Bronchial epithelial cell (primary cell): ENCODE data around the gene E4F1. TPM values are rescaled to one million over a fixed set of nuclear protein-coding genes. Genes with fewer than 3 reads are reported as not detected.
"Not testable (repeated sequence)": the region's sequence is repeated elsewhere in the genome, so short reads cannot be mapped to it uniquely, and the experiment has no call there.

Source experiments
- DNase-seq: peaks from one replicate; pipeline ENCODE4 v3.0.0-alpha.2; 2010; ENCODE audit warnings: low read depth
- FAIRE-seq: peaks from 2 replicates; lab custom pipeline; 2011; peaks lifted over from hg19 to GRCh38; lab: Jason Lieb, UNC
- H3K27me3 ChIP-seq: 2 replicates; pipeline ENCODE4 v1.5.1; 2011; ENCODE audit warnings: low read length; ENCODE audit not compliant: control insufficient read depth, insufficient read depth
- H3K36me3 ChIP-seq: 2 replicates; pipeline ENCODE4 v1.5.1; 2011; ENCODE audit warnings: low read length; ENCODE audit not compliant: control insufficient read depth, insufficient read depth
- H3K4me3 ChIP-seq: 2 replicates; pipeline ENCODE4 v1.5.1; 2011; ENCODE audit warnings: mild to moderate bottlenecking, low read depth, low read length, control low read depth
- CTCF ChIP-seq: IDR thresholded peaks from 2 replicates; pipeline ENCODE4 v1.5.1; 2011; ENCODE audit warnings: mild to moderate bottlenecking, moderate library complexity, low read length, control low read depth, inconsistent platforms; ENCODE audit not compliant: insufficient read depth, severe bottlenecking
- total RNA-seq: library from RNA; depleted of rRNA; stranded (reverse); fragments of >200 nt; gene quantifications from 2 replicates; pipeline ENCODE4 v1.2.1, GENCODE V29; 2014

The E4F1 gene
- total RNA-seq, 1 donor from 2014 or later: 26.6 TPM

- Histone ChIP-seq H3K36me3 (no peaks in the 10 kb centered on the region), H3K4me3 (no peak overlapping the region), H3K27me3 (peaks cover 4% of the 10 kb centered on the region)
- DNase-seq: no peak
- FAIRE-seq: no peak
- no peak for TF ChIP-seq CTCF
Observed at GRCh38 chr16:2199095-2199494, 24.3 kb upstream of the E4F1 start.

- TF ChIP-seq CTCF: no peak
- H3K4me3 ChIP-seq: no peak overlapping the region
- FAIRE-seq: no peak
- no peaks in the 10 kb centered on the region for H3K36me3 ChIP-seq
- H3K27me3 ChIP-seq: peaks cover 4% of the 10 kb centered on the region
- DNase-seq: no peak
Observed at GRCh38 chr16:2199621-2200139, 23.7 kb upstream of the E4F1 start.

- no peak for TF ChIP-seq CTCF
- FAIRE-seq: no peak
- no peak for DNase-seq
Observed at GRCh38 chr16:2200313-2200712, 23.1 kb upstream of the E4F1 start.

GRCh38 chr16:2203119-2203688 is 20.2 kb upstream of the E4F1 start:
- not testable (repeated sequence) for H3K36me3 ChIP-seq, DNase-seq, FAIRE-seq, H3K27me3 ChIP-seq, H3K4me3 ChIP-seq

More at GRCh38 chr16:2200313-2200712, 23.1 kb upstream of the E4F1 start:
- H3K27me3 ChIP-seq: peaks cover 3% of the 10 kb centered on the region
- H3K4me3 ChIP-seq: no peak overlapping the region
- no peaks in the 10 kb centered on the region for H3K36me3 ChIP-seq

- no peak for TF ChIP-seq CTCF
- FAIRE-seq: no peak
- H3K4me3 ChIP-seq: peak overlapping the region; percentile 65
- H3K27me3 ChIP-seq: no peaks in the 10 kb centered on the region
- DNase-seq: no peak
- peaks cover 14% of the 10 kb centered on the region for H3K36me3 ChIP-seq
Observed at GRCh38 chr16:2204416-2205103, 18.8 kb upstream of the E4F1 start.

- FAIRE-seq (no peak), DNase-seq (peak; percentile 51)
- TF ChIP-seq CTCF: peak; percentile 15
- H3K36me3 ChIP-seq: peaks cover 15% of the 10 kb centered on the region
- H3K4me3 ChIP-seq: peak within 1 kb of the TSS; percentile 65
- H3K27me3 ChIP-seq: no peaks in the 10 kb centered on the region
Observed at GRCh38 chr16:2205104-2205966, 18.1 kb upstream of the E4F1 start, which contains the start of gene MLST8. Gene MLST8 (plus strand): TSS chr16:2205454. CDS start chr16:2206086, 632 bp downstream.
